GM10847 (cell line): Measurements from ENCODE around the gene JPH2.

ENCODE experiments used
- POLR2A ChIP-seq: IDR thresholded peaks from 2 replicates; pipeline ENCODE4 v1.6.1; 2011; ENCODE audit not compliant: insufficient read length; ENCODE audit errors: extremely low read depth

JPH2 gene

GRCh38 chr20:44219170-44219730 is 32.3 kb upstream of the JPH2 start:
- no peak for TF ChIP-seq POLR2A

GRCh38 chr20:44218446-44218845 is 31.5 kb upstream of the JPH2 start:
- TF ChIP-seq POLR2A, result no peak

GRCh38 chr20:44217342-44218092 is 30.5 kb upstream of the JPH2 start:
- TF ChIP-seq POLR2A, result no peak

- no peak for TF ChIP-seq POLR2A
Measured at GRCh38 chr20:44215125-44215524, 28.1 kb upstream of the JPH2 start.

GRCh38 chr20:44212792-44213191 is 25.8 kb upstream of the JPH2 start:
- TF ChIP-seq POLR2A, result no peak

- TF ChIP-seq POLR2A, result no peak
Measured at GRCh38 chr20:44211177-44212039, 24.4 kb upstream of the JPH2 start.

- TF ChIP-seq POLR2A, result peak; percentile 43
Measured at GRCh38 chr20:44210406-44211176, 23.6 kb upstream of the JPH2 start, which contains the start of gene OSER1. OSER1 (minus strand) TSS chr20:44210771; CDS start chr20:44206957, 3,814 bp downstream.

GRCh38 chr20:44209686-44210405 is 22.9 kb upstream of the JPH2 start:
- no peak for TF ChIP-seq POLR2A

GRCh38 chr20:44208770-44209169 is 21.8 kb upstream of the JPH2 start:
- TF ChIP-seq POLR2A, result no peak

- no peak for TF ChIP-seq POLR2A
Measured at GRCh38 chr20:44208165-44208564, 21.2 kb upstream of the JPH2 start.

GRCh38 chr20:44207126-44207723 is 20.2 kb upstream of the JPH2 start:
- no peak for TF ChIP-seq POLR2A

- no peak for TF ChIP-seq POLR2A
Measured at GRCh38 chr20:44206132-44206531, 19.1 kb upstream of the JPH2 start.

- no peak for TF ChIP-seq POLR2A
Measured at GRCh38 chr20:44204832-44205215, 17.8 kb upstream of the JPH2 start.

GRCh38 chr20:44204156-44204831 is 17.3 kb upstream of the JPH2 start:
- no peak for TF ChIP-seq POLR2A

- TF ChIP-seq POLR2A, result no peak
Measured at GRCh38 chr20:44203161-44203560, 16.2 kb upstream of the JPH2 start.
